Prostate gland (tissue), 2 donors: ENCODE data around the gene PLCB2.
A peak's percentile ranks its signal among the peaks of the same experiment; 100 is the strongest.

Experiments
- POLR2A ChIP-seq: fragments of 450-650 bp; IDR thresholded peaks from one replicate; pipeline ENCODE4 v1.6.1; 2016; ENCODE audit warnings: antibody characterized with exemption, mild to moderate bottlenecking
- TF ChIP-seq, protein P1 (sequence below), 4 experiments: fragments of 200-600 bp in 2 of 4; fragments of 450-650 bp in 2 of 4; sonication (generic) in 2 of 4; IDR thresholded peaks; 1 replicate in 3 of 4; 2 replicates in 1 of 4; pipeline ENCODE4 v1.5.1; 2016 to 2019; ENCODE audit warnings: antibody characterized with exemption in 4 of 4, mild to moderate bottlenecking in 2 of 4, moderate library complexity in 2 of 4

DNA sequence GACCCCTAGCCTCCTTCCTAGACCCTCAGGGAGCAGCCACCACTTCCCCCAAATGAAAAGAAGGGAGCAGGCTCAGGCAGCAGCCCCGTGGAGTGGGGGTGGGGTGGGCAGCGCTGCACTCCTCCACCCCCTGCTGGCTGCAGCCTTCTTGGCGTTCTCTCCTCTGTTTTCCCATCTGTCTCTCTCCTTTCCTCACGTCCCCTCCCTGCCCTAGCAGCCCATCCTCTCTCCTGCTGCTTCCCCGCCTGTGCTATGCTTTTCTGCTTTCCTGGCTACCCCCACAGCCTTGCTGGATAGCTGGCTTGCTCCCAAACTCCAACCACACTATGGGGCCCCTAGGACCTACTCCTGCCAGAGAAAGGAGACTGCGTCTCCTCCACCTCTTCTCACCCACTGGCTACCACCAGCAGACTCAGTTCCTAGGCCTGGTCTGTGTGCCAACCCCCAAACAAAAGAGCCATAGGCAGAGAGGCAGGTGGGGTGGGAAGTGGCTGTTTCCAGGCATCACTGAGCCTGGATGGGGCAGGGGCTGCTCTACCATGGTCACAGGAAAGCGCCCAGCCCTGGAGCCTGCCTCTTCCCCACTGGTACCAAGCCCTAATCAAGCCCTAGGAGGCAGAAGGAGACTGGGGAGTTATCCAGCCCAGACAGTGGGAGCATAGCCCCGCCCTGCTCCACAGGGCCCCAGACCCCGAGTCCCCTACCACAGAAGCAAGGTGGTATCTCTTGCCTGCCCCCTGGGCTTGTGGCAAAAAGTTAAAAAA, 46.9 kb upstream of the PLCB2 start:
- TF ChIP-seq, protein P1, sequence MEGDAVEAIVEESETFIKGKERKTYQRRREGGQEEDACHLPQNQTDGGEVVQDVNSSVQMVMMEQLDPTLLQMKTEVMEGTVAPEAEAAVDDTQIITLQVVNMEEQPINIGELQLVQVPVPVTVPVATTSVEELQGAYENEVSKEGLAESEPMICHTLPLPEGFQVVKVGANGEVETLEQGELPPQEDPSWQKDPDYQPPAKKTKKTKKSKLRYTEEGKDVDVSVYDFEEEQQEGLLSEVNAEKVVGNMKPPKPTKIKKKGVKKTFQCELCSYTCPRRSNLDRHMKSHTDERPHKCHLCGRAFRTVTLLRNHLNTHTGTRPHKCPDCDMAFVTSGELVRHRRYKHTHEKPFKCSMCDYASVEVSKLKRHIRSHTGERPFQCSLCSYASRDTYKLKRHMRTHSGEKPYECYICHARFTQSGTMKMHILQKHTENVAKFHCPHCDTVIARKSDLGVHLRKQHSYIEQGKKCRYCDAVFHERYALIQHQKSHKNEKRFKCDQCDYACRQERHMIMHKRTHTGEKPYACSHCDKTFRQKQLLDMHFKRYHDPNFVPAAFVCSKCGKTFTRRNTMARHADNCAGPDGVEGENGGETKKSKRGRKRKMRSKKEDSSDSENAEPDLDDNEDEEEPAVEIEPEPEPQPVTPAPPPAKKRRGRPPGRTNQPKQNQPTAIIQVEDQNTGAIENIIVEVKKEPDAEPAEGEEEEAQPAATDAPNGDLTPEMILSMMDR (IDR thresholded peaks at IDR 0.05): peak in 2 of 4 experiments; percentile 16 to 35
- no peak for TF ChIP-seq POLR2A
